SK-N-SH treated with all-trans-retinoic acid at 6 μM for 48 hours (cell line): ENCODE results near the gene ZACN.

Source experiments
- POU6F1 ChIP-seq: fragments of 250-450 bp; sonication (Bioruptor Pico); IDR thresholded peaks from 2 replicates; pipeline ENCODE4 v1.8.0; 2021; ENCODE audit warnings: low read depth, mild to moderate bottlenecking, moderate library complexity, borderline replicate concordance
- ZNF8 ChIP-seq: fragments of 450-650 bp; formaldehyde crosslinking; IDR thresholded peaks from 2 replicates; pipeline ENCODE4 v1.5.0; 2020; ENCODE audit warnings: mild to moderate bottlenecking, moderate library complexity

- TF ChIP-seq POU6F1 (CRISPR knock-in tag): no peak
- no peak for TF ChIP-seq ZNF8
These were observed 22.1 kb upstream of the ZACN start for GRCh38 chr17:76056882-76057281.
